ENCODE data around the gene RBM4. TPM values are rescaled to one million over a fixed set of nuclear protein-coding genes. Genes with fewer than 3 reads are reported as not detected.

RBM4 gene
- total RNA-seq, 1 donor, result 73.8 TPM

GRCh38 chr11:66684635-66685034 lies 46.1 kb downstream of the RBM4 start:
- H3K4me3 ChIP-seq (ENCODE audit: low read depth, low read length), result no peak overlapping the region
- no peak for DNase-seq (ENCODE audit: low read depth)
- TF ChIP-seq, protein P1, sequence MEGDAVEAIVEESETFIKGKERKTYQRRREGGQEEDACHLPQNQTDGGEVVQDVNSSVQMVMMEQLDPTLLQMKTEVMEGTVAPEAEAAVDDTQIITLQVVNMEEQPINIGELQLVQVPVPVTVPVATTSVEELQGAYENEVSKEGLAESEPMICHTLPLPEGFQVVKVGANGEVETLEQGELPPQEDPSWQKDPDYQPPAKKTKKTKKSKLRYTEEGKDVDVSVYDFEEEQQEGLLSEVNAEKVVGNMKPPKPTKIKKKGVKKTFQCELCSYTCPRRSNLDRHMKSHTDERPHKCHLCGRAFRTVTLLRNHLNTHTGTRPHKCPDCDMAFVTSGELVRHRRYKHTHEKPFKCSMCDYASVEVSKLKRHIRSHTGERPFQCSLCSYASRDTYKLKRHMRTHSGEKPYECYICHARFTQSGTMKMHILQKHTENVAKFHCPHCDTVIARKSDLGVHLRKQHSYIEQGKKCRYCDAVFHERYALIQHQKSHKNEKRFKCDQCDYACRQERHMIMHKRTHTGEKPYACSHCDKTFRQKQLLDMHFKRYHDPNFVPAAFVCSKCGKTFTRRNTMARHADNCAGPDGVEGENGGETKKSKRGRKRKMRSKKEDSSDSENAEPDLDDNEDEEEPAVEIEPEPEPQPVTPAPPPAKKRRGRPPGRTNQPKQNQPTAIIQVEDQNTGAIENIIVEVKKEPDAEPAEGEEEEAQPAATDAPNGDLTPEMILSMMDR (IDR thresholded peaks at IDR 0.05; ENCODE audit: insufficient read depth, low read length), result no peak

DNA sequence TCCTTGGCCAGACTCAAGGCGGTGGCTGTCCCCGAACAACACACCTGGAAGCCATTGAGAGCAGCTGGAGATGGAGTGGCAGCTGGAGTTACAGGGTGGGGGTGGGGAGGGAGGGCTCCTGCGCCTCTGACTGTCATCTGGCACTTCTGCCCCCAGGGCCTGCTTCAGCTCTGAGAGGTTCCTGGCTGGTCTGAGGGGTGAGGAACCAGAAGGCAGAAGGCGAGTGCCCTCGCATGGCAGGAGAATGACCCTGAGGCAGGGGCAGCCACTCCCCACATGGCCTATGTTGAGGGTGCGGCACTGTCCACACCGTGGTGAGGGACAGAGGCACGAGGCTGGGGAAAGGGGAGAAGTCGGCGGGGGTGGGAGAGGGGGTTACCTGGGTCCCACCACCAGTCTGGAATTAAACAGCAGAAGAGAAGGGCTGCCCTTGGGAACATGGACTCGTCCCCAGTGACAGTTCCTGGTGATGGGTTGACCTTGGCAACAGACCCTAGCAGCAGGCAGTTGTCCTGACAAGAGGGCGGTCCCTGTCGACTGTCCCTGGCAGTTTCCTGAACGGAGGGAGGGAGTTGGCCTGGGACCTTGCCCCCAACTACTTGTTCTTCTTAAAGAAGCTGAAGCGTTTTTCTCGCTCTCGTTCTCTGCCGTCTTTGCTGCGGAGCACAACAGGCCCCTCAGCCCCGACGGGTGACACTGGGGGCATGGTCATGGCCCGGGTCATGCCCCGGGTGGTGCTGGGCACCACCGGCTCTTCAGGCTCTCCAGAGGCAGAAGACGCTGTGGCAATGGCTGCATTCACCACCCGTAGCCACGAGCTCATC lies 47.0 kb downstream of the RBM4 start:
- DNase-seq (ENCODE audit: low read depth), result no peak
- no peak overlapping the region for H3K4me3 ChIP-seq (ENCODE audit: low read depth, low read length)
- TF ChIP-seq, protein P1 (IDR thresholded peaks at IDR 0.05; ENCODE audit: insufficient read depth, low read length), result no peak

- no peak for DNase-seq (ENCODE audit: low read depth)
- no peak overlapping the region for H3K4me3 ChIP-seq (ENCODE audit: low read depth, low read length)
- TF ChIP-seq, protein P1 (IDR thresholded peaks at IDR 0.05; ENCODE audit: insufficient read depth, low read length), result no peak
Measured at GRCh38 chr11:66686100-66686785, 47.7 kb downstream of the RBM4 start.

- TF ChIP-seq, protein P1 (IDR thresholded peaks at IDR 0.05; ENCODE audit: insufficient read depth, low read length), result no peak
- H3K4me3 ChIP-seq (ENCODE audit: low read depth, low read length), result no peak overlapping the region
- DNase-seq (ENCODE audit: low read depth), result no peak
Measured at GRCh38 chr11:66686801-66687750, 48.6 kb downstream of the RBM4 start.

DNA sequence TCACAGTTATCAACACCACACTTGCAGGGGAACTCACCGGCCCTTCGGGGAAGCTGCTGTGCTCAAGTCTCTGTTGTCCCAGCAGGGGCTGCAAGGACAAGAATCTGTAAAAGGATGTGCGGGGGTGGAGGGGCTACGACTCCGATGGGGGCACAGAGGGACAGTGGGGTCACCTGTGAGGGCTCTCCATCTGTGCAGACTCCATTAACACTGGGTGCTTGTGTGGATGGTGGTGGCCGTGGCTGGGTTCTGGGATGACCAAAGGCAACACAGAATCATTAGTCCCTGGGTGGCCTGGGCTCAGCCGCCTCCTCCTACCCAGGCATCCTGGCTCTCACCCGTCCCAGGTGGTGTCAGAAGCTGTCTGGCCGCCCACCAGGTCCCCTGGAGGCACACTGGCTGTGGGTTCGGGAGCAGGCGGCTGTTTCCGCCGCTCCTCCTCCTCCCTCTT lies 49.4 kb downstream of the RBM4 start:
- H3K4me3 ChIP-seq (ENCODE audit: low read depth, low read length), result no peak overlapping the region
- TF ChIP-seq, protein P1 (IDR thresholded peaks at IDR 0.05; ENCODE audit: insufficient read depth, low read length), result no peak
- DNase-seq (ENCODE audit: low read depth), result no peak
